Medulla oblongata (tissue), 1 donor: ENCODE data around the gene NAPEPLD.
"Not testable (repeated sequence)": the region's sequence is repeated elsewhere in the genome, so short reads cannot be mapped to it uniquely, and the experiment has no call there.

Experiments used
- DNase-seq: peaks from one replicate; pipeline ENCODE4 v3.0.0-alpha.2; 2015; ENCODE audit errors: extremely low spot score

Gene NAPEPLD

GRCh38 chr7:103148994-103149807, at the start of gene NAPEPLD:
Gene NAPEPLD, minus strand, starts transcription at chr7:103149099. Its CDS starts 20,323 bp downstream, at chr7:103128776.
- DNase-seq, result peak; percentile 94

- DNase-seq, result not testable (repeated sequence)
Measured at GRCh38 chr7:103198079-103198478, 49.2 kb upstream of the NAPEPLD start.

GRCh38 chr7:103195364-103195763, 46.5 kb upstream of the NAPEPLD start:
- not testable (repeated sequence) for DNase-seq

- not testable (repeated sequence) for DNase-seq
Measured at GRCh38 chr7:103172415-103173146, 23.7 kb upstream of the NAPEPLD start.

- DNase-seq, result not testable (repeated sequence)
Measured at GRCh38 chr7:103171695-103172414, 23.0 kb upstream of the NAPEPLD start.

GRCh38 chr7:103166921-103167544, 18.1 kb upstream of the NAPEPLD start:
- DNase-seq, result not testable (repeated sequence)

- not testable (repeated sequence) for DNase-seq
Measured at GRCh38 chr7:103163087-103163825, 14.4 kb upstream of the NAPEPLD start.

GRCh38 chr7:103162641-103163040, 13.7 kb upstream of the NAPEPLD start:
- DNase-seq, result not testable (repeated sequence)

GRCh38 chr7:103161998-103162616, 13.2 kb upstream of the NAPEPLD start:
- DNase-seq, result not testable (repeated sequence)

- not testable (repeated sequence) for DNase-seq
Measured at GRCh38 chr7:103159072-103159471, 10.2 kb upstream of the NAPEPLD start.

- DNase-seq, result not testable (repeated sequence)
Measured at GRCh38 chr7:103155331-103156024, 6.6 kb upstream of the NAPEPLD start.

- no peak for DNase-seq
Measured at GRCh38 chr7:103154042-103154441, 5.1 kb upstream of the NAPEPLD start.

GRCh38 chr7:103152744-103153617, 4.1 kb upstream of the NAPEPLD start:
- DNase-seq, result not testable (repeated sequence)

GRCh38 chr7:103151993-103152676, 3.2 kb upstream of the NAPEPLD start:
- not testable (repeated sequence) for DNase-seq

- no peak for DNase-seq
Measured at GRCh38 chr7:103150192-103150591, 1.3 kb upstream of the NAPEPLD start.

- DNase-seq, result no peak
Measured at GRCh38 chr7:103149808-103150180, 895 bp upstream of the NAPEPLD start.

GRCh38 chr7:103148131-103148993, 537 bp downstream of the NAPEPLD start:
- no peak for DNase-seq
